Ishikawa (cell line): ENCODE measurements around the gene LIMS2.

Experiments
- CREB1 ChIP-seq: IDR thresholded peaks from 2 replicates; pipeline ENCODE4 v1.6.1; 2012; ENCODE audit warnings: low read depth
- EGR1 ChIP-seq: IDR thresholded peaks from 2 replicates; pipeline ENCODE4 v1.6.1; 2012
- EP300 ChIP-seq: IDR thresholded peaks from 2 replicates; pipeline ENCODE4 v1.6.1; 2012; ENCODE audit warnings: borderline replicate concordance
- FOXM1 ChIP-seq: IDR thresholded peaks from 2 replicates; pipeline ENCODE4 v1.6.1; 2012; ENCODE audit warnings: low read depth, borderline replicate concordance
- NFIC ChIP-seq: IDR thresholded peaks from 2 replicates; pipeline ENCODE4 v1.6.1; 2012
- RAD21 ChIP-seq: IDR thresholded peaks from 2 replicates; pipeline ENCODE4 v1.6.1; 2012; ENCODE audit warnings: low read depth
- TAF1 ChIP-seq: IDR thresholded peaks from 2 replicates; pipeline ENCODE4 v1.6.1; 2012; ENCODE audit warnings: low read depth, mild to moderate bottlenecking

- TF ChIP-seq NFIC (no peak), RAD21 (no peak), TAF1 (no peak), FOXM1 (no peak), CREB1 (no peak), EGR1 (no peak), EP300 (no peak)
Observed at GRCh38 chr2:127665267-127665893, 9.9 kb downstream of the LIMS2 start.
